HAP-1 (cell line): ENCODE measurements around the gene TOMM40.

Source experiments
- DNase-seq, 2 experiments: peaks; one replicate each; pipeline ENCODE4 v3.0.0-alpha.2; 2016 to 2020; ENCODE audit warnings: low spot score in 2 of 2
- H3K27me3 ChIP-seq: fragments of 250-450 bp; sonication (Bioruptor Pico); 2 replicates; pipeline ENCODE4 v1.5.1; 2020; ENCODE audit warnings: low read depth, mild to moderate bottlenecking, moderate library complexity
- H3K36me3 ChIP-seq: fragments of 250-450 bp; sonication (Bioruptor Pico); replicated peaks from 2 replicates; pipeline ENCODE4 v1.5.1; 2020; ENCODE audit warnings: mild to moderate bottlenecking
- H3K4me1 ChIP-seq: fragments of 250-450 bp; sonication (Bioruptor Pico); 2 replicates; pipeline ENCODE4 v1.5.1; 2020; ENCODE audit warnings: mild to moderate bottlenecking
- H3K4me3 ChIP-seq: fragments of 250-450 bp; sonication (Bioruptor Pico); 2 replicates; pipeline ENCODE4 v1.5.1; 2020; ENCODE audit warnings: mild to moderate bottlenecking, moderate library complexity
- H3K9me3 ChIP-seq: fragments of 250-450 bp; sonication (Bioruptor Pico); 2 replicates; pipeline ENCODE4 v1.5.1; 2020; ENCODE audit warnings: mild to moderate bottlenecking, moderate library complexity
- in situ Hi-C: fragments of 300-500 bp; cut with MboI; formaldehyde crosslinking; loops from 3 replicates; pipeline ENCODE4 v1.14.3; 2020; ENCODE audit warnings: low sequenced_read_pairs, inconsistent platforms, mixed read lengths

TOMM40 gene

GRCh38 chr19:44947041-44947581 is 56.1 kb downstream of the TOMM40 start:
- no peak overlapping the region for H3K4me3 ChIP-seq
- no peaks in the 10 kb centered on the region for H3K4me1 ChIP-seq
- in situ Hi-C loops = loop anchor here (5.0 kb wide), 1 partner anchor 40 kb away; the partner anchor contains the start of gene APOE
- peaks cover 8% of the 10 kb centered on the region; the same call in 1 of the 2 replicates for H3K36me3 ChIP-seq
- H3K9me3 ChIP-seq = no peaks in the 10 kb centered on the region
- DNase-seq = no peak
- H3K27me3 ChIP-seq = no peaks in the 10 kb centered on the region

- in situ Hi-C loops = loop anchor here (5.0 kb wide), 1 partner anchor 41 kb away; the partner anchor contains the start of gene APOE
These were observed 57.2 kb downstream of the TOMM40 start for GRCh38 chr19:44948237-44948636.

GRCh38 chr19:44948763-44949374 is 57.8 kb downstream of the TOMM40 start:
- in situ Hi-C loops = loop anchor here (5.0 kb wide), 1 partner anchor 42 kb away; the partner anchor contains the start of gene APOE
- H3K36me3 ChIP-seq = peaks cover 8% of the 10 kb centered on the region; the same call in 1 of the 2 replicates
- no peaks in the 10 kb centered on the region for H3K4me1 ChIP-seq
- no peaks in the 10 kb centered on the region for H3K9me3 ChIP-seq
- no peak overlapping the region for H3K4me3 ChIP-seq
- no peak for DNase-seq
- H3K27me3 ChIP-seq = no peaks in the 10 kb centered on the region

More at GRCh38 chr19:44948237-44948636, 57.2 kb downstream of the TOMM40 start:
- Histone ChIP-seq H3K27me3 (no peaks in the 10 kb centered on the region), H3K4me1 (no peaks in the 10 kb centered on the region), H3K9me3 (no peaks in the 10 kb centered on the region), H3K36me3 (peaks cover 8% of the 10 kb centered on the region; the same call in 1 of the 2 replicates), H3K4me3 (no peak overlapping the region)
- no peak for DNase-seq

GRCh38 chr19:44949550-44949949 is 58.5 kb downstream of the TOMM40 start:
- Histone ChIP-seq H3K4me3 (no peak overlapping the region), H3K4me1 (no peaks in the 10 kb centered on the region), H3K9me3 (no peaks in the 10 kb centered on the region), H3K27me3 (no peaks in the 10 kb centered on the region), H3K36me3 (peaks cover 8% of the 10 kb centered on the region; the same call in 1 of the 2 replicates)
- in situ Hi-C loops = loop anchor here (5.0 kb wide), 1 partner anchor 42 kb away; the partner anchor contains the start of gene APOE
- DNase-seq = no peak

- in situ Hi-C loops = no loop called here
- Histone ChIP-seq H3K36me3 (peaks cover 11% of the 10 kb centered on the region; the same call in 1 of the 2 replicates), H3K9me3 (no peaks in the 10 kb centered on the region), H3K27me3 (no peaks in the 10 kb centered on the region), H3K4me3 (no peak overlapping the region), H3K4me1 (peaks cover 6% of the 10 kb centered on the region)
- peak; percentile 64 to 79 for DNase-seq
These were observed 60.4 kb downstream of the TOMM40 start for GRCh38 chr19:44951179-44952159.
